CD14-positive monocyte (primary cell): ENCODE results near the gene KCNJ13. TPM values are rescaled to one million over a fixed set of nuclear protein-coding genes. Genes with fewer than 3 reads are reported as not detected.

Experiments used
- DNase-seq, 3 donors: peaks; one replicate each; pipeline ENCODE4 v3.0.0-alpha.2; 2011 to 2022
- H2AFZ ChIP-seq: 2 replicates; pipeline ENCODE4 v1.6.0; 2012; ENCODE audit warnings: mild to moderate bottlenecking, low read depth, low read length, inconsistent platforms; ENCODE audit not compliant: insufficient read depth, poor library complexity, severe bottlenecking
- H3K27ac ChIP-seq, 2 donors: 1 replicate in 1 of 2; 2 replicates in 1 of 2; pipeline ENCODE4 v1.5.1; 2012 to 2013; ENCODE audit warnings: low read length in 2 of 2, control low read depth in 1 of 2, inconsistent platforms in 1 of 2, low read depth in 1 of 2, mild to moderate bottlenecking in 1 of 2
- H3K27me3 ChIP-seq, 2 donors: one replicate each; pipeline versions ENCODE4 v1.6.0 to v1.6.1; 2011 to 2013; ENCODE audit warnings: low read length in 2 of 2; ENCODE audit not compliant: control insufficient read depth in 2 of 2, insufficient read depth in 2 of 2
- H3K36me3 ChIP-seq, 2 donors: replicated peaks in 1 of 2; 1 replicate in 1 of 2; 2 replicates in 1 of 2; pipeline versions ENCODE4 v1.5.1 to v1.6.1; 2012 to 2013; ENCODE audit warnings: low read length in 2 of 2, control low read depth in 1 of 2, inconsistent platforms in 1 of 2, mild to moderate bottlenecking in 1 of 2; ENCODE audit not compliant: insufficient read depth in 2 of 2, control insufficient read depth in 1 of 2
- H3K4me1 ChIP-seq, 2 donors: 1 replicate in 1 of 2; 2 replicates in 1 of 2; pipeline versions ENCODE4 v1.5.1 to v1.6.1; 2012 to 2013; ENCODE audit warnings: low read length in 2 of 2, control low read depth in 1 of 2, inconsistent platforms in 1 of 2, mild to moderate bottlenecking in 1 of 2, moderate library complexity in 1 of 2; ENCODE audit not compliant: insufficient read depth in 2 of 2, control insufficient read depth in 1 of 2
- H3K4me2 ChIP-seq: replicated peaks from 2 replicates; pipeline ENCODE3; 2012; ENCODE audit warnings: low read length, moderate library complexity, mild to moderate bottlenecking; ENCODE audit not compliant: poor library complexity, severe bottlenecking; ENCODE audit errors: extremely low read depth
- H3K4me3 ChIP-seq, 3 experiments: fragments of 200-600 bp in 1 of 3; sonication (generic) in 1 of 3; replicated peaks in 1 of 3; 1 replicate in 2 of 3; 2 replicates in 1 of 3; pipeline ENCODE4 v1.5.1; 2011 to 2013; ENCODE audit warnings: low read length in 3 of 3, mild to moderate bottlenecking in 3 of 3, control low read depth in 2 of 3, low read depth in 2 of 3, inconsistent platforms in 1 of 3, moderate library complexity in 1 of 3
- H3K79me2 ChIP-seq: 2 replicates; pipeline ENCODE4 v1.6.0; 2012; ENCODE audit warnings: mild to moderate bottlenecking, control low read depth, inconsistent platforms, low read length, moderate library complexity; ENCODE audit not compliant: insufficient read depth
- H3K9ac ChIP-seq: 2 replicates; pipeline ENCODE4 v1.6.0; 2017; ENCODE audit warnings: low read length, mild to moderate bottlenecking; ENCODE audit not compliant: insufficient read depth, poor library complexity, severe bottlenecking
- H3K9me3 ChIP-seq, 2 donors: replicated peaks in 1 of 2; 1 replicate in 1 of 2; 2 replicates in 1 of 2; pipeline versions ENCODE4 v1.5.1 to v1.6.1; 2012 to 2013; ENCODE audit warnings: low read length in 2 of 2, control low read depth in 1 of 2; ENCODE audit not compliant: control insufficient read depth in 1 of 2, insufficient read depth in 1 of 2
- H4K20me1 ChIP-seq: 2 replicates; pipeline ENCODE4 v1.6.0; 2012; ENCODE audit warnings: mild to moderate bottlenecking, low read length, control low read depth, moderate library complexity; ENCODE audit not compliant: insufficient read depth
- H3K27ac Mint-ChIP-seq, 7 donors: one replicate each; pipeline ENCODE4 v1.8.0; 2020; ENCODE audit warnings: mild to moderate bottlenecking in 7 of 7, mixed read lengths in 7 of 7, moderate library complexity in 6 of 7, inconsistent platforms in 2 of 7
- H3K27me3 Mint-ChIP-seq, 3 donors: one replicate each; pipeline ENCODE4 v1.8.0; 2021 to 2022; ENCODE audit warnings: low read depth in 3 of 3, mild to moderate bottlenecking in 3 of 3, mixed read lengths in 3 of 3, moderate library complexity in 3 of 3, inconsistent platforms in 1 of 3
- H3K36me3 Mint-ChIP-seq, 2 donors: one replicate each; pipeline ENCODE4 v1.8.0; 2020; ENCODE audit warnings: mixed read lengths in 2 of 2, inconsistent platforms in 1 of 2, mild to moderate bottlenecking in 1 of 2
- H3K4me1 Mint-ChIP-seq: one replicate; pipeline ENCODE4 v1.8.0; 2020; ENCODE audit warnings: mild to moderate bottlenecking, mixed read lengths
- H3K4me3 Mint-ChIP-seq, 2 donors: one replicate each; pipeline ENCODE4 v1.8.0; 2020; ENCODE audit warnings: mild to moderate bottlenecking in 2 of 2, mixed read lengths in 2 of 2, moderate library complexity in 1 of 2
- H3K9me3 Mint-ChIP-seq, 7 donors: one replicate each; pipeline ENCODE4 v1.8.0; 2020 to 2022; ENCODE audit warnings: mixed read lengths in 7 of 7, mild to moderate bottlenecking in 6 of 7, moderate library complexity in 6 of 7, inconsistent platforms in 2 of 7
- WGBS: methylation state at CpG from one replicate; pipeline ENCODE4 v1.1.5; 2013; ENCODE audit warnings: missing lambda C conversion rate; ENCODE audit not compliant: insufficient coverage; 5-methylcytosine and 5-hydroxymethylcytosine counted together
- intact Hi-C, 2 donors: fragments of 100-400 bp; cut with micrococcal nuclease; formaldehyde crosslinking; loops; one replicate each; pipeline versions ENCODE4 v1.15.0 to v1.15.1; 2023
- polyA plus RNA-seq, 3 donors: library from polyadenylated mRNA; depleted of rRNA in 1 of 3; unstranded in 2 of 3; stranded (reverse) in 1 of 3; fragments of 300-500 nt in 2 of 3; fragments of >200 nt in 1 of 3; fragmentation: Illumina TruSeq in 2 of 3; gene quantifications; 1 replicate in 2 of 3; 2 replicates in 1 of 3; pipeline ENCODE4 v1.2.3, GENCODE V29; 2012 to 2021
- TF ChIP-seq, protein P1 (sequence below): fragments of 200-600 bp; IDR thresholded peaks from one replicate; pipeline ENCODE4 v1.8.0; 2022; ENCODE audit warnings: antibody characterized with exemption, mild to moderate bottlenecking

The KCNJ13 gene
- polyA plus RNA-seq, 3 donors = not detected

DNA sequence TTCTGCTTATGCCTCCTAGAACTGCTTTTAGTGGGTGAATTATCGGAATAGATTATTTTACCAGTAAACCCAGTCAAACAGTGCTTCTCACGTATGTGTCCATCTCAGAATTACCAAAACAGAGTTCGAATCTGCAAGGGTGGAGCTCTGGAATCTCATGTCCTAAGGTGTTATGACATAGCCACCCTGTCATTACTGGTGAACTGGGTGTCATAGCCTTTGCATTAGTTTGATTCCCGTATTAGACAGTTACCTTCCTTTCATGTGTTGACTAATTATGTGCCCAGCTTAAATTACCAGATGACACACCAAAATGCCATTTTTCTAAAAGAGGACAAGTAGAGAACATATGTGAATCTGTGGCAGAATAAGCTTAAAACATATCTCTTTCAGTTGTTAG, 15.2 kb upstream of the KCNJ13 start:
- H3K36me3 Mint-ChIP-seq = peaks cover 57 to 78% of the 10 kb centered on the region in 2 donors
- no peak overlapping the region for H2AFZ ChIP-seq
- no peak for DNase-seq
- H3K4me1 Mint-ChIP-seq = no peaks in the 10 kb centered on the region
- WGBS = 100% methylated on average over 1 of the region's 4 CpGs
- H3K4me2 ChIP-seq = no peak overlapping the region
- no peak overlapping the region for H3K27ac ChIP-seq
- H3K4me3 ChIP-seq = no peak overlapping the region
- H3K36me3 ChIP-seq = peaks cover 91 to 100% of the 10 kb centered on the region in 2 donors
- H3K79me2 ChIP-seq = no peaks in the 10 kb centered on the region
- TF ChIP-seq, protein P1, sequence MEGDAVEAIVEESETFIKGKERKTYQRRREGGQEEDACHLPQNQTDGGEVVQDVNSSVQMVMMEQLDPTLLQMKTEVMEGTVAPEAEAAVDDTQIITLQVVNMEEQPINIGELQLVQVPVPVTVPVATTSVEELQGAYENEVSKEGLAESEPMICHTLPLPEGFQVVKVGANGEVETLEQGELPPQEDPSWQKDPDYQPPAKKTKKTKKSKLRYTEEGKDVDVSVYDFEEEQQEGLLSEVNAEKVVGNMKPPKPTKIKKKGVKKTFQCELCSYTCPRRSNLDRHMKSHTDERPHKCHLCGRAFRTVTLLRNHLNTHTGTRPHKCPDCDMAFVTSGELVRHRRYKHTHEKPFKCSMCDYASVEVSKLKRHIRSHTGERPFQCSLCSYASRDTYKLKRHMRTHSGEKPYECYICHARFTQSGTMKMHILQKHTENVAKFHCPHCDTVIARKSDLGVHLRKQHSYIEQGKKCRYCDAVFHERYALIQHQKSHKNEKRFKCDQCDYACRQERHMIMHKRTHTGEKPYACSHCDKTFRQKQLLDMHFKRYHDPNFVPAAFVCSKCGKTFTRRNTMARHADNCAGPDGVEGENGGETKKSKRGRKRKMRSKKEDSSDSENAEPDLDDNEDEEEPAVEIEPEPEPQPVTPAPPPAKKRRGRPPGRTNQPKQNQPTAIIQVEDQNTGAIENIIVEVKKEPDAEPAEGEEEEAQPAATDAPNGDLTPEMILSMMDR = no peak
- H3K4me1 ChIP-seq = no peaks in the 10 kb centered on the region
- H3K27me3 Mint-ChIP-seq = no peaks in the 10 kb centered on the region
- no peaks in the 10 kb centered on the region for H4K20me1 ChIP-seq
- H3K4me3 Mint-ChIP-seq = no peak overlapping the region
- H3K9ac ChIP-seq = no peak overlapping the region
- H3K9me3 ChIP-seq = no peaks in the 10 kb centered on the region
- intact Hi-C loops = no loop called here
- no peaks in the 10 kb centered on the region for H3K9me3 Mint-ChIP-seq
- no peaks in the 10 kb centered on the region for H3K27me3 ChIP-seq
- no peak overlapping the region for H3K27ac Mint-ChIP-seq

DNA sequence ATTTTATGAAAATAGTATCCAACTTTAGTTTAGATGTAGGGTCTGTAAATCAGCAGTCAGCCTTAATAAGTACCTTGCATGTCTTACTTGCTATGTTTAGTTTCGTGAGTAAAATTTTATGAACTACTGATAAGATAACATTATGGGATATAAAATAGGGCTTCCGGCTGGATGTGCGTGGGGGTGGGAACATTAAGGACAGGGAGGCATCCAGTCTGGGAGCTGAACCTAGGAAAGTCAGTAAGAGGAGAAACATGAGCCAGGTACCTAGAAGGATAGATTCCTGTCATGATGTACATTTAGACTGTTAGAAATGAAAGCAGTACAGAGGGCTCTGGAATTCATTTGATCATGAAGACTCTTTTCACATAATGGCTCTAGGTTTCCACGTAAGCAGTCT, 12.7 kb upstream of the KCNJ13 start:
- Mint-ChIP-seq H3K9me3 (no peaks in the 10 kb centered on the region), H3K27ac (no peak overlapping the region), H3K4me3 (no peak overlapping the region), H3K27me3 (no peaks in the 10 kb centered on the region), H3K4me1 (no peaks in the 10 kb centered on the region), H3K36me3 (peaks cover 44 to 69% of the 10 kb centered on the region in 2 donors)
- no peak for DNase-seq
- Histone ChIP-seq H3K4me2 (no peak overlapping the region), H3K9ac (no peak overlapping the region), H3K9me3 (no peaks in the 10 kb centered on the region), H4K20me1 (no peaks in the 10 kb centered on the region), H3K4me1 (no peaks in the 10 kb centered on the region), H3K27me3 (no peaks in the 10 kb centered on the region), H3K79me2 (no peaks in the 10 kb centered on the region), H3K36me3 (peaks cover 76 to 96% of the 10 kb centered on the region in 2 donors), H3K4me3 (no peak overlapping the region), H2AFZ (no peak overlapping the region), H3K27ac (no peak overlapping the region)
- intact Hi-C loops = no loop called here
- WGBS = 100% methylated on average over 3 of the region's 4 CpGs
- TF ChIP-seq, protein P1 = no peak
